Adipose tissue (tissue), 3 donors: ENCODE measurements around the gene TCEANC2. TPM values are rescaled to one million over a fixed set of nuclear protein-coding genes. Genes with fewer than 3 reads are reported as not detected.

Experiments
- H3K27ac ChIP-seq: one replicate; pipeline ENCODE4 v1.5.1; 2013; ENCODE audit warnings: low read depth, low read length
- WGBS, 3 donors: extraction: QIAGEN DNeasy Blood & Tissue Kit; methylation state at CpG; one replicate each; pipeline ENCODE4 v1.1.7; 2013; 5-methylcytosine and 5-hydroxymethylcytosine counted together
- polyA plus RNA-seq, 3 donors: library from polyadenylated mRNA; stranded (reverse); fragments of 200-250 nt; gene quantifications; one replicate each; pipeline ENCODE4 v1.2.3, GENCODE V29; 2013
- donor health status: healthy with polysubstance abuse.
- donor health status: Bipolar disorder and iron deficiency.
- donor health status: healthy.

TCEANC2 gene
- polyA plus RNA-seq, 3 donors: 1.4 to 3.8 (median 1.4) TPM

GRCh38 chr1:54105736-54106269 lies 52.4 kb downstream of the TCEANC2 start:
- H3K27ac ChIP-seq: no peak overlapping the region
- WGBS, 3 donors: 78 to 89% (median 78%) methylated on average over 6 of the region's 6 CpGs

GRCh38 chr1:54107131-54107530 lies 53.7 kb downstream of the TCEANC2 start:
- no peak overlapping the region for H3K27ac ChIP-seq
- WGBS, 3 donors: 59 to 81% (median 68%) methylated on average over 2 of the region's 2 CpGs

GRCh38 chr1:54108156-54108555 lies 54.7 kb downstream of the TCEANC2 start:
- 85 to 95% (median 94%) methylated on average over 3 of the region's 3 CpGs for WGBS, 3 donors
- no peak overlapping the region for H3K27ac ChIP-seq

- H3K27ac ChIP-seq: no peak overlapping the region
- WGBS, 3 donors: 74 to 89% (median 83%) methylated on average over 6 of the region's 6 CpGs
Measured at GRCh38 chr1:54109129-54110090, 56.0 kb downstream of the TCEANC2 start.

- no peak overlapping the region for H3K27ac ChIP-seq
- WGBS, 3 donors: 91 to 98% (median 97%) methylated on average over 10 of the region's 10 CpGs
Measured at GRCh38 chr1:54110996-54111395, 57.6 kb downstream of the TCEANC2 start.

GRCh38 chr1:54111624-54112023 lies 58.2 kb downstream of the TCEANC2 start:
- H3K27ac ChIP-seq: no peak overlapping the region

GRCh38 chr1:54112027-54112426 lies 58.6 kb downstream of the TCEANC2 start:
- H3K27ac ChIP-seq: no peak overlapping the region
- WGBS, 3 donors: 95 to 97% (median 96%) methylated on average over 7 of the region's 7 CpGs

More at GRCh38 chr1:54111624-54112023, 58.2 kb downstream of the TCEANC2 start:
- 72 to 96% (median 93%) methylated on average over 3 of the region's 3 CpGs for WGBS, 3 donors

GRCh38 chr1:54112705-54113368 lies 59.4 kb downstream of the TCEANC2 start:
- no peak overlapping the region for H3K27ac ChIP-seq
- 60 to 68% (median 64%) methylated on average over 5 of the region's 5 CpGs for WGBS, 3 donors

GRCh38 chr1:54114001-54114400 lies 60.6 kb downstream of the TCEANC2 start:
- 73 to 90% (median 87%) methylated on average over 4 of the region's 4 CpGs for WGBS, 3 donors
- H3K27ac ChIP-seq: no peak overlapping the region

- no peak overlapping the region for H3K27ac ChIP-seq
- WGBS, 3 donors: 81 to 85% (median 84%) methylated on average over 6 of the region's 6 CpGs
Measured at GRCh38 chr1:54114955-54115354, 61.5 kb downstream of the TCEANC2 start.

GRCh38 chr1:54115520-54115919 lies 62.1 kb downstream of the TCEANC2 start:
- 83 to 95% (median 94%) methylated on average over 3 of the region's 3 CpGs for WGBS, 3 donors

GRCh38 chr1:54117815-54118563 lies 64.6 kb downstream of the TCEANC2 start:
- 87 to 91% (median 89%) methylated on average over 11 of the region's 11 CpGs for WGBS, 3 donors
- no peak overlapping the region for H3K27ac ChIP-seq

More at GRCh38 chr1:54115520-54115919, 62.1 kb downstream of the TCEANC2 start:
- no peak overlapping the region for H3K27ac ChIP-seq

GRCh38 chr1:54118704-54119103 lies 65.3 kb downstream of the TCEANC2 start:
- WGBS, 3 donors: 84 to 87% (median 85%) methylated on average over 8 of the region's 8 CpGs

GRCh38 chr1:54120018-54120697 lies 66.8 kb downstream of the TCEANC2 start:
- WGBS, 3 donors: 94 to 98% (median 96%) methylated on average over 13 of the region's 13 CpGs
- no peak overlapping the region for H3K27ac ChIP-seq

More at GRCh38 chr1:54118704-54119103, 65.3 kb downstream of the TCEANC2 start:
- H3K27ac ChIP-seq: no peak overlapping the region

- H3K27ac ChIP-seq: no peak overlapping the region
- WGBS, 3 donors: 61 to 64% (median 63%) methylated on average over 32 to 33 of the region's 33 CpGs
Measured at GRCh38 chr1:54120698-54121481, 67.5 kb downstream of the TCEANC2 start.

GRCh38 chr1:54121482-54122134 lies 68.2 kb downstream of the TCEANC2 start:
- no peak overlapping the region for H3K27ac ChIP-seq

More at GRCh38 chr1:54121482-54122134, 68.2 kb downstream of the TCEANC2 start:
- WGBS, 3 donors: 4 to 6% (median 5%) methylated on average over 36 of the region's 36 CpGs
